ENCODE measurements around the gene KLF12.

GRCh38 chr13:74158028-74158427, 23.8 kb upstream of the KLF12 start:
- TF ChIP-seq CTCF (IDR thresholded peaks at IDR 0.05): no peak
- no peak for TF ChIP-seq POLR2A (IDR thresholded peaks at IDR 0.05)
- no peak for TF ChIP-seq EP300 (IDR thresholded peaks at IDR 0.05)
